HG02642 (cell line): ENCODE results near the gene CES2.
"Not testable (repeated sequence)": the region's sequence is repeated elsewhere in the genome, so short reads cannot be mapped to it uniquely, and the experiment has no call there.

ENCODE experiments used
- ATAC-seq: cut with Tn5 transposase; IDR thresholded peaks from one replicate; pipeline ENCODE4 v1.9.1; 2021; ENCODE audit warnings: mild to moderate bottlenecking; ENCODE audit not compliant: unreplicated experiment, poor library complexity

The CES2 gene

DNA sequence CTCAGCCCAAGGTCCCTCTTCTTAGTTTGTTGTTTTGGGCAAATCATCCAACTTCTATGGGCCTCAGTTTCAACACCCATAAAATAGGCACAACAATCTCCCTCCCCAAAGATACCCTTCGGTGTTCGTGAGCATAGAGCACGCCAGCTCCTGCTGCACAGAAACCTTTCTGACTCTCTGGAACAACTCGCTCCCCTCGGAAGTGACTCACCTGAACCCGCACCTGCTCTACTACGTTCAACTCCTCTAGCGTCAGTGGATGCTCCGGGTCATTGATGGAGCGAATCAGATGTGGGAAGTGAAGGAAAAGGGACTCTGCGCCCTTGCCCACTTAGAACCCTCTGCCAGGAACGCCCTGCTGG is 1.6 kb upstream of the CES2 start:
- no peak for ATAC-seq

- peak; percentile 84 for ATAC-seq
Measured at GRCh38 chr16:66934138-66934838, 1.0 kb upstream of the CES2 start, which contains the start of gene CIAO2B. TSS of gene CIAO2B (minus strand) at chr16:66934402. CDS start at chr16:66934364, 38 bp downstream.

- ATAC-seq: not testable (repeated sequence)
Measured at GRCh38 chr16:66934839-66935313, 440 bp upstream of the CES2 start.

DNA sequence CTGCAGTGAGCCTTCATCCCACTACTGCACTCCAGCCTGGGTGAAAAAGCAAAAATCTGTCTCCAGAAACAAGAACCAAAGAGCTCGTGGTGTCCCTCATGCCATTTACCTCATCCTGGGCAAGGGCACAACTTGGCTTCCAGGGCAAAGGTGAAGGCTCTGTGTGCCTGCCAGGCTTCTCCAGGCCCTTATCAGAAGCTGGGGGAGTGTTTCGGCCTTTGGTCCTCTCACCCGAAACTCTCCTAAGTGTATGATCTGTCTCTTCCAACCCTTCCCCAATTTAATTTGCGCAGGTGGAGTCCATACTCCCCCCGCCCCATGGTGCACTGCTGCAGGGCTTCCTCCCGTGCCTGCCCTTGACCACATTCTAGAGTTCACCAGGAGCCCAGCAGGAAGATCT is 1.1 kb downstream of the CES2 start:
- ATAC-seq: no peak

DNA sequence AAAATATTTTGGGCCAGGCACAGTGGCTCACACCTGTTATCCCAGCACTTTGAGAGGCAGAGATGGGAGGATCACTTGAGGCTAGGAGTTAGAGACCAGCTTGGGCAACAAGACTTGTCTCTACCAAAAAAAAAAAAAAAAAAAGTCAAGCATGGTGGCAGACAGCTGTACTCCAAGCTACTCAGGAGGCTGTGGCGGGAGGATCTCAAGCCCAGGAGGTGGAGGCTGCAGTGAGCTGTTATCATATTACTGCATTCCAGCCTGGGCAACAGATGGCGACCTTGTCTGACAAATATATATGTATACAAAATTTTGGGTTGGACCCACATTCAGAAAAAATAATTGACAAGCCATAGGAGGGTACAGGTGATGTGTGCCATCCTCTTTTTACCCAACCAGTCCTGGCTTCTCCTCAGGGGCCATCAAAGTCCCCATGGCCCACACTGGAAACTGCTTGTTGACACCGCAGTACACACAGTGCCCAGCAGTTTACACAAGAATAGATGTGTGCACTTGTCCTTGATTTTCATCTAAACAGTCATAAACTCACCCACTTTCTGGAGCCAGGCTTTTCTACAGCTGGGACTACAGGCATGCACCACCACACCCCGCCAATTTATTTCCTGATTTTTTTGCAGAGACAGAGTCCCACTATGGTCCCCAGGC is 1.7 kb downstream of the CES2 start:
- no peak for ATAC-seq

- no peak for ATAC-seq
Measured at GRCh38 chr16:66937725-66938337, 2.5 kb downstream of the CES2 start.

GRCh38 chr16:66939366-66939765 is 4.0 kb downstream of the CES2 start:
- no peak for ATAC-seq

GRCh38 chr16:66940236-66940635 is 4.9 kb downstream of the CES2 start:
- ATAC-seq: no peak

GRCh38 chr16:66942981-66943380 is 7.7 kb downstream of the CES2 start:
- no peak for ATAC-seq

- no peak for ATAC-seq
Measured at GRCh38 chr16:66943426-66944053, 8.2 kb downstream of the CES2 start.

DNA sequence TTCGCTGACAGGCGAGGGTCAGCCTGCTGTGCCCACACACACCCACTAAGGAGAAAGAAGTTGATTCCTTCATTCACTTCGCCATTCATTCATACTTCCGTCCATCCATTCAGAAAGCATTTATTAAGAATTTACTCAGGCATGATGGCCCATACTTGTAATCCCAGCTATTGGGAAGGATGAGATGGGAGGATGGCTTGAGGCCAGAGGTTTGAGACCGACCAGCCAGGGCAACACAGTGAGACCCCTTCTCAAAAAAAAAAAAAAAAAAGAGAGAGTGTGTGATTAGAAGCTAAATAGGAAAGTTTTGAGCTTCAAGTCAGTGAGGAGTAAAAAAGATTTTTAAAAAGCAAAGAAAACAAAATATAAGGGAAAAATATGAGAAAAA is 8.7 kb downstream of the CES2 start:
- no peak for ATAC-seq

DNA sequence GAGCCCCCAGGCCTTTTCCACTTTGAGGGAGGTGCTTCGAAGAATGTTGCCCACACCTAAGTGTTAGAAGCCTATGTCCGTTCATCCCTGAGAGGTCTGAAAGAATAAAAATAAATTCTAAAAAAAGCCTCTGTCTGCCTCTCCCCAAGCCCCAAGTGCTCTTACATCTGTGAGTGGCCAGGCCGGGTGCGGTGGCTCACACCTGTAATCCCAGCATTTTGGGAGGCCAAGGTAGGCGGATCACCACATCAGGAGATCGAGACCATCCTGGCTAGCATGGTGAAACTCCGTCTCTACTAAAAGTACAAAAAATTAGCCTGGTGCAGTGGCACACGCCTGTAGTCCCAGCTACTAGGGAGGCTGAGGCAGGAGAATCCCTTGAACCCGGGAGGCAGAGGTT is 9.7 kb downstream of the CES2 start:
- ATAC-seq: not testable (repeated sequence)

GRCh38 chr16:66945939-66946338 is 10.6 kb downstream of the CES2 start:
- no peak for ATAC-seq

GRCh38 chr16:66946541-66946940 is 11.2 kb downstream of the CES2 start:
- ATAC-seq: no peak

DNA sequence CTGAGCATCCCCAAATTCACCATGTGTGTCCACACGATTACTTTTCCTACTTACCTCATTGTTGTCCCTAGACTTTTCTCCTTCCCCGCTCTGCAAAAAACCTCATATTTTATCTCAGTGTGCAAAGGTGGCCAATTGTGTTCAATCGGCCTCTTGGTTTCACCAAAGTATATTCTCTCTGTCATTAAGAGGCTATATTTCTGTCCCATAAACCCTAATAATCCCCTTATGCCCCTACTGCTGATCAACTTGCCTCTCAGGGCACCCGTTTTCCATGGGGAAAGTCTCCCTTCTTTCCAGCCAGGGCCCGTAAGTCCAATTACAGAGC is 11.6 kb downstream of the CES2 start:
- no peak for ATAC-seq

DNA sequence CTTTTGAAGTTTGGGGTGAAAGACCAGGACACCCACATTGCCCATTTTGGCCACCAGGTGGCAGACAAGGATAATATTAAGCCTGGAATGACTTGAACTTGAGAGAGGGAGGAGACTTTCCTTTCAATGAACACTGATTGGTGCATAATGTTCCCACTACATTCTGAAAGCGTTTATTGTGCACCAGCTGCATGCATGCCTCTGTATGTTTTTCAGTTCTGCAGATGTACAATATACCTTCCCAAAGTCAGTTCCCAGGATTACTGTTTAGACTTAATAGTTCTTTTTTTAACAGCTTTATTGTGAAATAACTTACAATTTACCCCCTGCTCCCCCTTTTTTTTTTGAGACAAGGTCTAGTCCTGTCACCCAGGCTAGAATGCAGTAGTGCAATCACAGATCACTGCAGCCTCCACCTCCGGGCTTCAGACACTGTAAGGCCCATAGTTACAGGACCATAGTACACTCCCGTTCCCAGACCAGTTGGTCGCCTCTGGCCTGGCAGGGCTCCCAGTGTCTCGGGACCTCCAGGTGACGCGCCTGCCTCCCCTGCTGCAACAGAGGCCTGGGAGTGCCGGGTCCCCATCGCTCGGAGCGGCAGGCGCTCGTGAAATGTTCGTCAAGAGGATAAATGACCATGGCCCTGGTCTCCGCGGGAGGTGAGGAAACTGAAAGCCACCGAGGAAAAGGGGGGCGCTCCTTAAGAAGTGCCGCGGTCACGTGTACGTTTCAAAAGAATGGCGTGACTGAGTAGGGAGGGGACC is 12.2 kb downstream of the CES2 start:
- peak; percentile 70 for ATAC-seq

- ATAC-seq: no peak
Measured at GRCh38 chr16:66948134-66948836, 13.0 kb downstream of the CES2 start.

DNA sequence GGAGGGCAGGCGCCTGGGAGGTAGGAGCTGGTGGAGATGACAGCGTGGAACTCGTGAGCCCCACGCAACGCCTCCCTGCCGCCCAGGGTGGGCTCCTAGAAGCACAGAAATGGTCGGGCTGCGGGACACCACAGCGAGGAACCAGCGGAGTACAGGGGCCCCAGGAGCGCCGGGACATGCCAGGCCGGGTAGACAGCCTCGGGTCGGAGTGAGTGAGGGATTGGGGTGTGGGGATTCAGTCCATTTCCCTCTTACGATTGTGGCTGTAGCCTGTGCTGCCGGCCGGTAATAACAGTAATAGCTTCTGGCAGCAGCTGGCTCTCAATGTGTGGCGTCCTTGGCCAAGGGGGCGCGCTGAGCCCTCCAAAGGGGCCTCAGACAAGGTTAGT is 13.5 kb downstream of the CES2 start:
- ATAC-seq: no peak

- no peak for ATAC-seq
Measured at GRCh38 chr16:66949472-66949871, 14.2 kb downstream of the CES2 start.

GRCh38 chr16:66950437-66950836 is 15.1 kb downstream of the CES2 start:
- ATAC-seq: no peak
